ENCODE results near the gene GRID1.

GRID1 gene

GRCh38 chr10:85657476-85658113 is 709.0 kb downstream of the GRID1 start:
- no peak for DNase-seq

- no peak for DNase-seq
Observed at GRCh38 chr10:85655411-85655810, 711.2 kb downstream of the GRID1 start.

GRCh38 chr10:85651497-85651882 is 715.1 kb downstream of the GRID1 start:
- DNase-seq: no peak

- DNase-seq: no peak
Observed at GRCh38 chr10:85650791-85651496, 715.7 kb downstream of the GRID1 start.

- no peak for DNase-seq
Observed at GRCh38 chr10:85649461-85649860, 717.1 kb downstream of the GRID1 start.

- no peak for DNase-seq
Observed at GRCh38 chr10:85648279-85648754, 718.3 kb downstream of the GRID1 start.

GRCh38 chr10:85647741-85648140 is 718.9 kb downstream of the GRID1 start:
- no peak for DNase-seq

GRCh38 chr10:85645926-85646711 is 720.5 kb downstream of the GRID1 start:
- DNase-seq: no peak

- no peak for DNase-seq
Observed at GRCh38 chr10:85645053-85645452, 721.5 kb downstream of the GRID1 start.

- DNase-seq: no peak
Observed at GRCh38 chr10:85643845-85644525, 722.6 kb downstream of the GRID1 start.

GRCh38 chr10:85643171-85643844 is 723.3 kb downstream of the GRID1 start:
- DNase-seq: no peak

- no peak for DNase-seq
Observed at GRCh38 chr10:85642421-85643170, 724.0 kb downstream of the GRID1 start.

- DNase-seq: no peak
Observed at GRCh38 chr10:85642082-85642420, 724.5 kb downstream of the GRID1 start.

- DNase-seq: no peak
Observed at GRCh38 chr10:85641479-85642009, 725.1 kb downstream of the GRID1 start.

GRCh38 chr10:85638797-85639196 is 727.8 kb downstream of the GRID1 start:
- no peak for DNase-seq

GRCh38 chr10:85635650-85636049 is 730.9 kb downstream of the GRID1 start:
- DNase-seq: no peak

GRCh38 chr10:85624511-85624910 is 742.1 kb downstream of the GRID1 start:
- no peak for DNase-seq

- no peak for DNase-seq
Observed at GRCh38 chr10:85623758-85624157, 742.8 kb downstream of the GRID1 start.

GRCh38 chr10:85623342-85623741 is 743.3 kb downstream of the GRID1 start:
- DNase-seq: no peak

GRCh38 chr10:85622425-85622824 is 744.2 kb downstream of the GRID1 start:
- DNase-seq: no peak

- no peak for DNase-seq
Observed at GRCh38 chr10:85621562-85621961, 745.0 kb downstream of the GRID1 start.

- no peak for DNase-seq
Observed at GRCh38 chr10:85620807-85621206, 745.8 kb downstream of the GRID1 start.
